Endothelial cell of umbilical vein (primary cell): ENCODE measurements around the gene MRAS. TPM values are rescaled to one million over a fixed set of nuclear protein-coding genes. Genes with fewer than 3 reads are reported as not detected.

Experiments
- BruUV-seq: library from RNA; stranded (reverse); fragments of 400-500 nt; replicated peaks from 2 replicates; lab custom pipeline; 2021; lab: Mats Ljungman, UMichigan
- CTCF ChIA-PET: fragments of 300-600, 350-600 bp; sonication (Branson Sonifier 250); formaldehyde crosslinking; loops from one replicate; lab custom pipeline; 2021; ENCODE audit warnings: antibody characterized with exemption, inconsistent platforms; lab: Charles Lee
- POLR2A ChIA-PET: fragments of 300-600, 350-600 bp; sonication (Branson Sonifier 250); formaldehyde crosslinking; loops from one replicate; lab custom pipeline; 2021; ENCODE audit warnings: antibody characterized with exemption, inconsistent platforms; lab: Charles Lee
- DNase-seq: peaks from one replicate; pipeline ENCODE4 v3.0.0-alpha.2; 2011; ENCODE audit warnings: low read depth, low spot score
- FAIRE-seq: peaks from 2 replicates; lab custom pipeline; 2011; peaks lifted over from hg19 to GRCh38; lab: Jason Lieb, UNC
- H2AFZ ChIP-seq: 2 replicates; pipeline ENCODE4 v1.6.0; 2012; ENCODE audit warnings: low read depth, low read length, control low read depth, inconsistent platforms
- H3K27ac ChIP-seq: 2 replicates; pipeline ENCODE4 v1.5.1; 2011; ENCODE audit warnings: low read depth, mild to moderate bottlenecking, control low read depth, low read length, moderate library complexity; ENCODE audit not compliant: insufficient read depth
- H3K27me3 ChIP-seq, 2 experiments: 2 replicates each; pipeline versions ENCODE4 v1.6.0 to v1.6.1; 2011; ENCODE audit warnings: low read length in 2 of 2, mixed read lengths in 1 of 2; ENCODE audit not compliant: control insufficient read depth in 2 of 2, insufficient read depth in 2 of 2
- H3K36me3 ChIP-seq, 2 experiments: 2 replicates in 1 of 2; 3 replicates in 1 of 2; pipeline ENCODE4 v1.5.1; 2011; ENCODE audit warnings: low read length in 2 of 2, mild to moderate bottlenecking in 1 of 2, moderate library complexity in 1 of 2; ENCODE audit not compliant: control insufficient read depth in 2 of 2, insufficient read depth in 2 of 2; ENCODE audit errors: extremely low read depth in 1 of 2
- H3K4me1 ChIP-seq: 3 replicates; pipeline ENCODE4 v1.5.1; 2011; ENCODE audit warnings: mild to moderate bottlenecking, low read length; ENCODE audit not compliant: control insufficient read depth, insufficient read depth; ENCODE audit errors: extremely low read depth
- H3K4me2 ChIP-seq: 2 replicates; pipeline ENCODE4 v1.6.1; 2011; ENCODE audit warnings: low read length, control low read depth, mixed read lengths; ENCODE audit not compliant: insufficient read depth
- H3K4me3 ChIP-seq, 3 experiments: fragments of 200-600 bp in 1 of 3; sonication (generic), shearing (Covaris generic) in 1 of 3; replicated peaks in 1 of 3; 2 replicates each; pipeline ENCODE4 v1.5.1; 2011 to 2016; ENCODE audit warnings: control low read depth in 3 of 3, low read length in 3 of 3, mild to moderate bottlenecking in 2 of 3, inconsistent platforms in 1 of 3, low read depth in 1 of 3, moderate library complexity in 1 of 3; ENCODE audit not compliant: insufficient read depth in 1 of 3
- H3K79me2 ChIP-seq: 2 replicates; pipeline ENCODE4 v1.6.0; 2012; ENCODE audit warnings: low read length, inconsistent platforms; ENCODE audit not compliant: control insufficient read depth, insufficient read depth
- H3K9ac ChIP-seq: replicated peaks from 2 replicates; pipeline ENCODE3; 2011; ENCODE audit warnings: low read length, control low read depth; ENCODE audit not compliant: insufficient read depth; ENCODE audit errors: extremely low read depth
- H3K9me1 ChIP-seq: replicated peaks from 3 replicates; pipeline ENCODE4 v1.6.0; 2011; ENCODE audit warnings: mild to moderate bottlenecking, low read length; ENCODE audit not compliant: control insufficient read depth, insufficient read depth; ENCODE audit errors: extremely low read depth
- H3K9me3 ChIP-seq: replicated peaks from 2 replicates; pipeline ENCODE4 v1.5.1; 2012; ENCODE audit warnings: low read length, inconsistent platforms; ENCODE audit not compliant: control insufficient read depth, insufficient read depth
- H4K20me1 ChIP-seq: replicated peaks from 2 replicates; pipeline ENCODE3; 2011; ENCODE audit warnings: mild to moderate bottlenecking, low read length; ENCODE audit not compliant: control insufficient read depth, insufficient read depth; ENCODE audit errors: extremely low read depth
- EZH2 ChIP-seq: IDR thresholded peaks from 2 replicates; pipeline ENCODE4 v1.6.1; 2012; ENCODE audit warnings: borderline replicate concordance, low read depth, mild to moderate bottlenecking, moderate library complexity, low read length, inconsistent platforms; ENCODE audit not compliant: severe bottlenecking
- FOS ChIP-seq: IDR thresholded peaks from 2 replicates; pipeline ENCODE4 v1.6.1; 2011; ENCODE audit warnings: mild to moderate bottlenecking, low read length, moderate library complexity, borderline replicate concordance; ENCODE audit not compliant: insufficient read depth
- GATA2 ChIP-seq: IDR thresholded peaks from 2 replicates; pipeline ENCODE4 v1.7.0; 2011; ENCODE audit warnings: low read depth, mild to moderate bottlenecking, moderate library complexity, mixed read lengths, low read length; ENCODE audit not compliant: insufficient read length, insufficient read depth
- JUN ChIP-seq: IDR thresholded peaks from 2 replicates; pipeline ENCODE4 v1.6.1; 2011; ENCODE audit warnings: borderline replicate concordance, low read depth; ENCODE audit not compliant: insufficient read length, insufficient read depth
- MYC ChIP-seq: IDR thresholded peaks from one replicate; pipeline ENCODE4 v1.6.1; 2011; ENCODE audit warnings: mild to moderate bottlenecking, low read depth, low read length
- POLR2A ChIP-seq: IDR thresholded peaks from 2 replicates; pipeline ENCODE4 v1.6.1; 2012; ENCODE audit warnings: low read depth, mild to moderate bottlenecking, control low read depth, low read length
- POLR2AphosphoS5 ChIP-seq: IDR thresholded peaks from 2 replicates; pipeline ENCODE4 v1.6.1; 2012; ENCODE audit warnings: low read depth, mild to moderate bottlenecking, control low read depth, low read length, moderate library complexity; ENCODE audit not compliant: insufficient read depth
- dilution Hi-C: fragments of 300-500 bp; cut with MboI; formaldehyde crosslinking; loops from one replicate; pipeline ENCODE4 v1.15.0; 2019; ENCODE audit warnings: low sequenced_read_pairs; ENCODE audit not compliant: extremely low pct_ligation_motif_present
- intact Hi-C: fragments of 100-400 bp; cut with micrococcal nuclease; formaldehyde crosslinking; loops from one replicate; pipeline ENCODE4 v1.10.0; 2022
- polyA plus RNA-seq, 4 experiments: library from polyadenylated mRNA; depleted of rRNA in 3 of 4; stranded (reverse) in 3 of 4; unstranded in 1 of 4; fragments of >200 nt; gene quantifications; 2 replicates each; pipeline versions ENCODE4 v1.2.1 to v1.2.3, GENCODE V29; 2011 to 2012; ENCODE audit warnings: missing spikeins in 1 of 4
- total RNA-seq: library from RNA; stranded (reverse); gene quantifications from 2 replicates; pipeline ENCODE4 v1.2.3, GENCODE V29; 2021
- TF ChIP-seq, protein P1 (sequence below), 2 donors: IDR thresholded peaks; 1 replicate in 1 of 2; 2 replicates in 1 of 2; pipeline ENCODE4 v1.5.1; 2011; ENCODE audit warnings: low read length in 2 of 2, mild to moderate bottlenecking in 2 of 2, moderate library complexity in 2 of 2, control low read depth in 1 of 2, inconsistent platforms in 1 of 2, low read depth in 1 of 2; ENCODE audit not compliant: insufficient read depth in 1 of 2; ENCODE audit errors: extremely low read depth in 1 of 2
- TF ChIP-seq, protein P2 (sequence below): IDR thresholded peaks from 2 replicates; pipeline ENCODE4 v1.6.1; 2011; ENCODE audit not compliant: insufficient read depth, insufficient read length

Gene MRAS
- total and polyA plus RNA-seq, 2 donors (not counting 3 experiments of a cell fraction or from before 2014, with no cell fraction given), result 14.6 to 16.5 TPM

DNA sequence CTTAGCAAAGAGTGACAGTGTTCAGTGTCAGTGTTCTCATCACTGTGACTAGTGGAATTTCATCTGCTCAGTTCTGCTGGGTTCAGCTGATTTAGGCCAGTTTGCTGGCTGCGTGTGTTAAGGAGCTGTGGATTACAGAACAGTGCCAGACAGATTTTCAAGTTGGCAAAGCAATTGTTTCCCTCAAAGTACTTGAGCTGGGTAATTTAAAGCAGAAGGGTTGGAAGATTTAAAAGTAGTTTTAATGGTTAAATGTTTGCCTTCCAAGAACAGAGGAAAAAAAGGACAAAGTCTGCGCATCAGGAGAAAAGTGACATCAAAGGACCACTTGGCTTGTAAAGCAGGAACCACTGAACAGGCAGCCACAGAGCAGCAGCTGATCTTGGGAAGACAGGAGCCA is 94.7 kb downstream of the MRAS start:
- FAIRE-seq, result no peak

More for the DNA sequence above, 94.7 kb downstream of the MRAS start:
- BruUV-seq, result no TSS peak
- no peak overlapping the region for H2AFZ ChIP-seq
- no peak overlapping the region for H3K9ac ChIP-seq
- no peaks in the 10 kb centered on the region for H4K20me1 ChIP-seq
- dilution Hi-C loops, result no loop called here
- H3K4me2 ChIP-seq, result no peak overlapping the region
- CTCF ChIA-PET, result interaction anchor here (1.0 kb wide), 1 partner anchor 493 kb away, joined by 3 read pairs; no protein-coding TSS in a partner anchor
- H3K36me3 ChIP-seq, result no peaks in the 10 kb centered on the region
- H3K4me3 ChIP-seq, result no peak overlapping the region
- TF ChIP-seq FOS (no peak), MYC (no peak), POLR2AphosphoS5 (no peak), JUN (no peak), GATA2 (no peak), EZH2 (no peak), POLR2A (no peak)
- TF ChIP-seq, protein P1, sequence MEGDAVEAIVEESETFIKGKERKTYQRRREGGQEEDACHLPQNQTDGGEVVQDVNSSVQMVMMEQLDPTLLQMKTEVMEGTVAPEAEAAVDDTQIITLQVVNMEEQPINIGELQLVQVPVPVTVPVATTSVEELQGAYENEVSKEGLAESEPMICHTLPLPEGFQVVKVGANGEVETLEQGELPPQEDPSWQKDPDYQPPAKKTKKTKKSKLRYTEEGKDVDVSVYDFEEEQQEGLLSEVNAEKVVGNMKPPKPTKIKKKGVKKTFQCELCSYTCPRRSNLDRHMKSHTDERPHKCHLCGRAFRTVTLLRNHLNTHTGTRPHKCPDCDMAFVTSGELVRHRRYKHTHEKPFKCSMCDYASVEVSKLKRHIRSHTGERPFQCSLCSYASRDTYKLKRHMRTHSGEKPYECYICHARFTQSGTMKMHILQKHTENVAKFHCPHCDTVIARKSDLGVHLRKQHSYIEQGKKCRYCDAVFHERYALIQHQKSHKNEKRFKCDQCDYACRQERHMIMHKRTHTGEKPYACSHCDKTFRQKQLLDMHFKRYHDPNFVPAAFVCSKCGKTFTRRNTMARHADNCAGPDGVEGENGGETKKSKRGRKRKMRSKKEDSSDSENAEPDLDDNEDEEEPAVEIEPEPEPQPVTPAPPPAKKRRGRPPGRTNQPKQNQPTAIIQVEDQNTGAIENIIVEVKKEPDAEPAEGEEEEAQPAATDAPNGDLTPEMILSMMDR (IDR thresholded peaks at IDR 0.05; ENCODE audit: extremely low read depth in 1 of 2, insufficient read depth in 1 of 2, low read depth in 1 of 2, low read length in 2 of 2), result no peak
- TF ChIP-seq, protein P2, sequence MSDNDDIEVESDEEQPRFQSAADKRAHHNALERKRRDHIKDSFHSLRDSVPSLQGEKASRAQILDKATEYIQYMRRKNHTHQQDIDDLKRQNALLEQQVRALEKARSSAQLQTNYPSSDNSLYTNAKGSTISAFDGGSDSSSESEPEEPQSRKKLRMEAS, result no peak
- no peak for DNase-seq
- H3K27me3 ChIP-seq, result peaks cover 2 to 3% of the 10 kb centered on the region in 2 experiments
- intact Hi-C loops, result no loop called here
- no peak overlapping the region for H3K27ac ChIP-seq
- H3K4me1 ChIP-seq, result no peaks in the 10 kb centered on the region
- H3K79me2 ChIP-seq, result no peaks in the 10 kb centered on the region
- no peaks in the 10 kb centered on the region for H3K9me3 ChIP-seq
- no peaks in the 10 kb centered on the region for H3K9me1 ChIP-seq
- POLR2A ChIA-PET, result no interaction called here
